Prostate gland (tissue), 2 donors: ENCODE measurements around the gene SSBP3.
"Not testable (repeated sequence)": the region's sequence is repeated elsewhere in the genome, so short reads cannot be mapped to it uniquely, and the experiment has no call there.

ENCODE experiments used
- POLR2A ChIP-seq: fragments of 450-650 bp; IDR thresholded peaks from one replicate; pipeline ENCODE4 v1.6.1; 2016; ENCODE audit warnings: antibody characterized with exemption, mild to moderate bottlenecking
- TF ChIP-seq, protein P1 (sequence below), 4 experiments: fragments of 200-600 bp in 2 of 4; fragments of 450-650 bp in 2 of 4; sonication (generic) in 2 of 4; IDR thresholded peaks; 1 replicate in 3 of 4; 2 replicates in 1 of 4; pipeline ENCODE4 v1.5.1; 2016 to 2019; ENCODE audit warnings: antibody characterized with exemption in 4 of 4, mild to moderate bottlenecking in 2 of 4, moderate library complexity in 2 of 4

DNA sequence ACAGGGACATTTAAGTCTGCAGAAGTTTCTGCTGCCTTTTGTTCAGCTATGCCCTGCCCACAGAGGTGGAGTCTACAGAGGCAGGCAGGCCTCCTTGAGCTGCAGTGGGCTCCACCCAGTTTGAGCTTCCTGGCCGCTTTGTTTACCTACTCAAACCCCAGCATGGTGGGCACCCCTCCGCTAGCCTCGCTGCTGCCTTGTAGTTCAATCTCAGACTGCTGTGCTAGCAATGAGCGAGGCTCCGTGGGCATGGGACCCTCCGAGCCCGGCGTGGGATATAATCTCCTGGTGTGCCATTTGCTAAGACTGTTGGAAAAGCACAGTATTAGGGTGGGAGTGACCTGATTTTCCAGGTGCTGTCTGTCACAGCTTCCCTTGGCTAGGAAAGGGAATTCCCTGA is 42.6 kb upstream of the SSBP3 start:
- TF ChIP-seq, protein P1, sequence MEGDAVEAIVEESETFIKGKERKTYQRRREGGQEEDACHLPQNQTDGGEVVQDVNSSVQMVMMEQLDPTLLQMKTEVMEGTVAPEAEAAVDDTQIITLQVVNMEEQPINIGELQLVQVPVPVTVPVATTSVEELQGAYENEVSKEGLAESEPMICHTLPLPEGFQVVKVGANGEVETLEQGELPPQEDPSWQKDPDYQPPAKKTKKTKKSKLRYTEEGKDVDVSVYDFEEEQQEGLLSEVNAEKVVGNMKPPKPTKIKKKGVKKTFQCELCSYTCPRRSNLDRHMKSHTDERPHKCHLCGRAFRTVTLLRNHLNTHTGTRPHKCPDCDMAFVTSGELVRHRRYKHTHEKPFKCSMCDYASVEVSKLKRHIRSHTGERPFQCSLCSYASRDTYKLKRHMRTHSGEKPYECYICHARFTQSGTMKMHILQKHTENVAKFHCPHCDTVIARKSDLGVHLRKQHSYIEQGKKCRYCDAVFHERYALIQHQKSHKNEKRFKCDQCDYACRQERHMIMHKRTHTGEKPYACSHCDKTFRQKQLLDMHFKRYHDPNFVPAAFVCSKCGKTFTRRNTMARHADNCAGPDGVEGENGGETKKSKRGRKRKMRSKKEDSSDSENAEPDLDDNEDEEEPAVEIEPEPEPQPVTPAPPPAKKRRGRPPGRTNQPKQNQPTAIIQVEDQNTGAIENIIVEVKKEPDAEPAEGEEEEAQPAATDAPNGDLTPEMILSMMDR (IDR thresholded peaks at IDR 0.05) = not testable (repeated sequence)
- not testable (repeated sequence) for TF ChIP-seq POLR2A
